Placental pericyte (primary cell): ENCODE results near the gene DNAJC10. TPM values are rescaled to one million over a fixed set of nuclear protein-coding genes. Genes with fewer than 3 reads are reported as not detected.

Experiments used
- small RNA-seq: library from RNA; depleted of rRNA; stranded (forward); fragments of <200 nt; gene quantifications from one replicate; pipeline ENCODE3, GENCODE V24; 2012; ENCODE audit warnings: low replicate concordance
- total RNA-seq: library from RNA; depleted of rRNA; stranded (reverse); fragments of >200 nt; gene quantifications from 2 replicates; pipeline ENCODE4 v1.2.3, GENCODE V29; 2012

DNAJC10 gene, protein sequence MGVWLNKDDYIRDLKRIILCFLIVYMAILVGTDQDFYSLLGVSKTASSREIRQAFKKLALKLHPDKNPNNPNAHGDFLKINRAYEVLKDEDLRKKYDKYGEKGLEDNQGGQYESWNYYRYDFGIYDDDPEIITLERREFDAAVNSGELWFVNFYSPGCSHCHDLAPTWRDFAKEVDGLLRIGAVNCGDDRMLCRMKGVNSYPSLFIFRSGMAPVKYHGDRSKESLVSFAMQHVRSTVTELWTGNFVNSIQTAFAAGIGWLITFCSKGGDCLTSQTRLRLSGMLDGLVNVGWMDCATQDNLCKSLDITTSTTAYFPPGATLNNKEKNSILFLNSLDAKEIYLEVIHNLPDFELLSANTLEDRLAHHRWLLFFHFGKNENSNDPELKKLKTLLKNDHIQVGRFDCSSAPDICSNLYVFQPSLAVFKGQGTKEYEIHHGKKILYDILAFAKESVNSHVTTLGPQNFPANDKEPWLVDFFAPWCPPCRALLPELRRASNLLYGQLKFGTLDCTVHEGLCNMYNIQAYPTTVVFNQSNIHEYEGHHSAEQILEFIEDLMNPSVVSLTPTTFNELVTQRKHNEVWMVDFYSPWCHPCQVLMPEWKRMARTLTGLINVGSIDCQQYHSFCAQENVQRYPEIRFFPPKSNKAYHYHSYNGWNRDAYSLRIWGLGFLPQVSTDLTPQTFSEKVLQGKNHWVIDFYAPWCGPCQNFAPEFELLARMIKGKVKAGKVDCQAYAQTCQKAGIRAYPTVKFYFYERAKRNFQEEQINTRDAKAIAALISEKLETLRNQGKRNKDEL
- 134 and 227 TPM in 2 replicates for total RNA-seq

DNA sequence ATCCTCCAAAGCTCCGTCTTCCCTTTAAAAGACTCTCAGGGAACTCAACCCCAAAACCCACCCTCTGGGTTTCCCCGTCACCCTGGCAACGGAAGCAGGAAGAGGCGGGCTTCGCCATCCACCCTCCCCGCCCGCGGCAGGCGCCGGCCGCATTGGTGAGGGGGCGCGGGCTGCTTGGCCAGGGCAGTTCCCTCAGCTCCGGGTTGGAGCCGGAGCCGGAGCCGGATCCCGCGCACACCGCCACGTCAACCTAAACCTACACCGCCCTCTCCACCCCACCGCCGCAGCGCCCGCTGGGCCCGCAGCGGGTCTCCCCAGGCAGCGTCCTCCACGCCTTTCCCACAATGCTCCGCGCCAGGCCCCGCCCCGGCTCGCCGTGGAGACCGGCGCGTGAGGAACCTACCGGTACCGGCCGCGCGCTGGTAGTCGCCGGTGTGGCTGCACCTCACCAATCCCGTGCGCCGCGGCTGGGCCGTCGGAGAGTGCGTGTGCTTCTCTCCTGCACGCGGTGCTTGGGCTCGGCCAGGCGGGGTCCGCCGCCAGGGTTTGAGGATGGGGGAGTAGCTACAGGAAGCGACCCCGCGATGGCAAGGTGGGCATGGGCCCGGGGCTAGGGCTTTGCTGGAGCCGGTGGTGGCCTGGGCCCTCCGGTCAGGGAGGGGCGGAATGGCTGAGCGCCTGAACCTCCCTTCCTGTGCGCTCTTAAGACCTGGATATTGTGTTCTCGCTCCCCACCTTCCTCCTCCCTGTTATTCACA, at the start of gene DNAJC10:
DNAJC10 (plus strand) TSS at position 366 of the 758 bp plus-strand sequence. CDS start 1,830 bp downstream, outside the sequence.

Small RNA genes within 50 kb of the gene (small RNA-seq; reads per million reads assigned to genes)
- not detected for gene RF00019

Other genes starting within 250 kb of the DNAJC10 start
- gene FRZB, start 150.4 kb downstream of the DNAJC10 start, total RNA-seq = 0.14 and 0.66 TPM in 2 replicates